ENCODE measurements around the gene DNAJC21. TPM values are rescaled to one million over a fixed set of nuclear protein-coding genes. Genes with fewer than 3 reads are reported as not detected.

DNAJC21 gene
- total and polyA plus RNA-seq, 10 of the 15 experiments (the other 5 are each of a cell fraction or from before 2014, with no cell fraction given) = 9.2 to 53.5 (median 23.7) TPM

GRCh38 chr5:34892414-34892813 is 36.9 kb upstream of the DNAJC21 start:
- H3K27me3 ChIP-seq (replicated peaks in 1 of 2; ENCODE audit: control insufficient read depth in 2 of 2, insufficient read depth in 2 of 2, low read length in 1 of 2) = no peaks in the 10 kb centered on the region
- DNase-seq (ENCODE audit: low read depth, low spot score) = no peak
- in situ Hi-C loops (cut with MboI) (no loop called here), intact Hi-C loops (cut with micrococcal nuclease; ENCODE audit: unreplicated experiment) (no loop called here)
- SMC1A ChIA-PET (ENCODE audit: uncharacterized antibody, unreplicated experiment) = interaction anchor here (1.1 to 3.0 kb wide), 3 partner anchors 48 to 369 kb away, joined by 3 to 10 read pairs (median 4); no protein-coding TSS in a partner anchor
- TF ChIP-seq LARP7 (IDR thresholded peaks at IDR 0.05) = no peak
- TF ChIP-seq HDAC6 (IDR thresholded peaks at IDR 0.05; ENCODE audit: unreplicated experiment) = no peak
- TF ChIP-seq SMC3 (IDR thresholded peaks at IDR 0.05; ENCODE audit: borderline replicate concordance, low read length) = no peak
- ATAC-seq = no peak
- 72% methylated on average over 6 of the region's 6 CpGs for WGBS (ENCODE audit: insufficient coverage, insufficient replicate concordance, low lambda C conversion rate, missing lambda C conversion rate)
- no peak overlapping the region for H2AFZ ChIP-seq (ENCODE audit: control insufficient read depth, low read depth, low read length)
- CTCF ChIA-PET = interaction anchor here (2.4 kb wide), 1 partner anchor 369 kb away, joined by 9 read pairs; no protein-coding TSS in a partner anchor
- BruUV-seq (replicated peaks) = no TSS peak
- H3K9me3 ChIP-seq (replicated peaks; ENCODE audit: control insufficient read depth, insufficient read depth, low read length) = no peaks in the 10 kb centered on the region
- no peak overlapping the region for H3K9ac ChIP-seq (ENCODE audit: control insufficient read depth, insufficient read depth, low read length)
- no peak overlapping the region for H3K4me3 ChIP-seq
- POLR2A ChIA-PET = no interaction called here
- H3K79me2 ChIP-seq (ENCODE audit: control insufficient read depth, insufficient read depth, low read length) = no peaks in the 10 kb centered on the region
- H4K20me1 ChIP-seq (ENCODE audit: control insufficient read depth, insufficient read depth) = no peaks in the 10 kb centered on the region
- H3K4me2 ChIP-seq (ENCODE audit: control insufficient read depth, insufficient read depth) = no peak overlapping the region
- no peak overlapping the region for H3K27ac ChIP-seq (ENCODE audit: control insufficient read depth, insufficient read depth)
- H3K36me3 ChIP-seq (ENCODE audit: control insufficient read depth in 2 of 2, insufficient read depth in 2 of 2, low read length in 1 of 2) = no peaks in the 10 kb centered on the region
- H3K4me1 ChIP-seq (ENCODE audit: control insufficient read depth, insufficient read depth, low read length) = no peaks in the 10 kb centered on the region
- RAD21 ChIA-PET (ENCODE audit: unreplicated experiment) = interaction anchor here (1.2 kb wide), 1 partner anchor 406 kb away, joined by 4 read pairs; no protein-coding TSS in a partner anchor
- FAIRE-seq = no peak

DNA sequence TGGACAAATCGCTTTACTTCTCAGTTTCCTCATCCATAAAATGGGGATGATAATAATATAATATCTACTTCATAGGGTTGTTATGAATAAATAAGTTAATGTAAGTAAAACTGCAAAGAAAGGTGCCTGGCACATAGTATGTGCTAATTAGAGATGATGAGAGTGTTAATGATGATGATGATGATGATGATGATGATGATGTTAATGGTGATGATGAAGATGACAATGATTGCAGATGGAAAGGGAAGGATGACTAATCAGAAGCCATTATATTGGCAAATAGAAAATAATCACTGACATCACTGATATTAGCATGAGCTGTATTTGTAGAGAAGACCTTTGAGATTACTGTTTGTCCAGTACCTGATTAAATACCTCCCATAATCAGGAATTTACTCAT is 34.6 kb upstream of the DNAJC21 start:
- H3K9me3 ChIP-seq (replicated peaks; ENCODE audit: control insufficient read depth, insufficient read depth, low read length) = no peaks in the 10 kb centered on the region
- CTCF ChIA-PET = interaction anchor here (1.5 to 5.7 kb wide), 3 partner anchors 11 to 419 kb away, joined by 5 to 44 read pairs (median 15); no protein-coding TSS in a partner anchor
- ATAC-seq = no peak
- no peaks in the 10 kb centered on the region for H3K36me3 ChIP-seq (ENCODE audit: control insufficient read depth in 2 of 2, insufficient read depth in 2 of 2, low read length in 1 of 2)
- no peak for DNase-seq (ENCODE audit: low read depth, low spot score)
- no TSS peak for BruUV-seq (replicated peaks)
- in situ Hi-C loops (cut with MboI) (no loop called here), intact Hi-C loops (cut with micrococcal nuclease; ENCODE audit: unreplicated experiment) (no loop called here)
- H3K27ac ChIP-seq (ENCODE audit: control insufficient read depth, insufficient read depth) = no peak overlapping the region
- no peak for FAIRE-seq
- 100% methylated on average over 1 of the region's 1 CpG for WGBS (ENCODE audit: insufficient coverage, insufficient replicate concordance, low lambda C conversion rate, missing lambda C conversion rate)
- H3K4me2 ChIP-seq (ENCODE audit: control insufficient read depth, insufficient read depth) = no peak overlapping the region
- H3K4me3 ChIP-seq = no peak overlapping the region
- POLR2A ChIA-PET = no interaction called here
- no peaks in the 10 kb centered on the region for H3K79me2 ChIP-seq (ENCODE audit: control insufficient read depth, insufficient read depth, low read length)
- SMC1A ChIA-PET (ENCODE audit: uncharacterized antibody, unreplicated experiment) = interaction anchor here (1.1 kb wide), 1 partner anchor 69 kb away, joined by 3 read pairs; no protein-coding TSS in a partner anchor
- RAD21 ChIA-PET (ENCODE audit: unreplicated experiment) = no interaction called here
- H3K9ac ChIP-seq (ENCODE audit: control insufficient read depth, insufficient read depth, low read length) = no peak overlapping the region
- H4K20me1 ChIP-seq (ENCODE audit: control insufficient read depth, insufficient read depth) = no peaks in the 10 kb centered on the region
- H2AFZ ChIP-seq (ENCODE audit: control insufficient read depth, low read depth, low read length) = no peak overlapping the region
- no peaks in the 10 kb centered on the region for H3K4me1 ChIP-seq (ENCODE audit: control insufficient read depth, insufficient read depth, low read length)
- no peaks in the 10 kb centered on the region for H3K27me3 ChIP-seq (replicated peaks in 1 of 2; ENCODE audit: control insufficient read depth in 2 of 2, insufficient read depth in 2 of 2, low read length in 1 of 2)
- TF ChIP-seq LARP7 (IDR thresholded peaks at IDR 0.05) = no peak
- no peak for TF ChIP-seq POLR2A (IDR thresholded peaks at IDR 0.05; ENCODE audit: low read depth, low read length)
- no peak for TF ChIP-seq CEBPZ (IDR thresholded peaks at IDR 0.05; ENCODE audit: low read depth, low read length)
- TF ChIP-seq CBX3 (IDR thresholded peaks at IDR 0.05; ENCODE audit: borderline replicate concordance, low read depth) = no peak
- TF ChIP-seq STAT3 (IDR thresholded peaks at IDR 0.05; ENCODE audit: low read depth, low read length) = no peak
- no peak for TF ChIP-seq ZBED1 (IDR thresholded peaks at IDR 0.05; ENCODE audit: borderline replicate concordance)
- TF ChIP-seq HDGF (IDR thresholded peaks at IDR 0.05) = no peak
- TF ChIP-seq CBFB (IDR thresholded peaks at IDR 0.05; ENCODE audit: low read depth) = no peak
- no peak for TF ChIP-seq SIX5 (IDR thresholded peaks at IDR 0.05; ENCODE audit: low read depth, low read length, severe bottlenecking)
- no peak for TF ChIP-seq ASH2L (IDR thresholded peaks at IDR 0.05; ENCODE audit: borderline replicate concordance, low read depth)
- TF ChIP-seq, protein P1, sequence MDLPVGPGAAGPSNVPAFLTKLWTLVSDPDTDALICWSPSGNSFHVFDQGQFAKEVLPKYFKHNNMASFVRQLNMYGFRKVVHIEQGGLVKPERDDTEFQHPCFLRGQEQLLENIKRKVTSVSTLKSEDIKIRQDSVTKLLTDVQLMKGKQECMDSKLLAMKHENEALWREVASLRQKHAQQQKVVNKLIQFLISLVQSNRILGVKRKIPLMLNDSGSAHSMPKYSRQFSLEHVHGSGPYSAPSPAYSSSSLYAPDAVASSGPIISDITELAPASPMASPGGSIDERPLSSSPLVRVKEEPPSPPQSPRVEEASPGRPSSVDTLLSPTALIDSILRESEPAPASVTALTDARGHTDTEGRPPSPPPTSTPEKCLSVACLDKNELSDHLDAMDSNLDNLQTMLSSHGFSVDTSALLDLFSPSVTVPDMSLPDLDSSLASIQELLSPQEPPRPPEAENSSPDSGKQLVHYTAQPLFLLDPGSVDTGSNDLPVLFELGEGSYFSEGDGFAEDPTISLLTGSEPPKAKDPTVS (IDR thresholded peaks at IDR 0.05; ENCODE audit: low read depth, low read length) = no peak
